ENCODE data around the gene SPN.
"Not testable (repeated sequence)": the region's sequence is repeated elsewhere in the genome, so short reads cannot be mapped to it uniquely, and the experiment has no call there.

Gene SPN

GRCh38 chr16:29676989-29677785 lies 14.1 kb downstream of the SPN start:
- DNase-seq (ENCODE audit: low spot score) = no peak

- no peak for DNase-seq (ENCODE audit: low spot score)
These were observed 15.7 kb downstream of the SPN start, which contains the start of gene QPRT for GRCh38 chr16:29678691-29679267. Gene QPRT (plus strand): TSS chr16:29679180. CDS start chr16:29679198, 18 bp downstream.

- no peak for DNase-seq (ENCODE audit: low spot score)
These were observed 17.1 kb downstream of the SPN start for GRCh38 chr16:29680180-29680598.

GRCh38 chr16:29683543-29684090 lies 20.6 kb downstream of the SPN start:
- DNase-seq (ENCODE audit: low spot score) = no peak

- DNase-seq (ENCODE audit: low spot score) = no peak
These were observed 21.6 kb downstream of the SPN start for GRCh38 chr16:29684679-29685078.

GRCh38 chr16:29686740-29687332 lies 23.8 kb downstream of the SPN start:
- DNase-seq (ENCODE audit: low spot score) = no peak

GRCh38 chr16:29687755-29688154 lies 24.7 kb downstream of the SPN start:
- no peak for DNase-seq (ENCODE audit: low spot score)

GRCh38 chr16:29688172-29688571 lies 25.1 kb downstream of the SPN start:
- no peak for DNase-seq (ENCODE audit: low spot score)

GRCh38 chr16:29689490-29690351 lies 26.7 kb downstream of the SPN start:
- DNase-seq (ENCODE audit: low spot score) = not testable (repeated sequence)

- not testable (repeated sequence) for DNase-seq (ENCODE audit: low spot score)
These were observed 29.6 kb downstream of the SPN start for GRCh38 chr16:29692606-29693005.

- no peak for DNase-seq (ENCODE audit: low spot score)
These were observed 31.5 kb downstream of the SPN start for GRCh38 chr16:29694384-29695195.

- not testable (repeated sequence) for DNase-seq (ENCODE audit: low spot score)
These were observed 32.6 kb downstream of the SPN start for GRCh38 chr16:29695675-29696074.

GRCh38 chr16:29696881-29697331 lies 33.9 kb downstream of the SPN start:
- no peak for DNase-seq (ENCODE audit: low spot score)

- DNase-seq (ENCODE audit: low spot score) = no peak
These were observed 34.3 kb downstream of the SPN start for GRCh38 chr16:29697391-29697790.

- no peak for DNase-seq (ENCODE audit: low spot score)
These were observed 35.0 kb downstream of the SPN start for GRCh38 chr16:29698042-29698441.

GRCh38 chr16:29698484-29699323 lies 35.7 kb downstream of the SPN start:
- DNase-seq (ENCODE audit: low spot score) = no peak

GRCh38 chr16:29699324-29700219 lies 36.5 kb downstream of the SPN start:
- DNase-seq (ENCODE audit: low spot score) = no peak

GRCh38 chr16:29700253-29700987 lies 37.4 kb downstream of the SPN start:
- peak; percentile 75 for DNase-seq (ENCODE audit: low spot score)
